Aorta (tissue), 5 donors: ENCODE results near the gene NDOR1. TPM values are rescaled to one million over a fixed set of nuclear protein-coding genes. Genes with fewer than 3 reads are reported as not detected.
A peak's percentile ranks its signal among the peaks of the same experiment; 100 is the strongest.
"Not testable (repeated sequence)": the region's sequence is repeated elsewhere in the genome, so short reads cannot be mapped to it uniquely, and the experiment has no call there.

Experiments
- ATAC-seq: fragments of 200-7000 bp; cut with Tn5 transposase; one replicate; pipeline ENCODE4 v1.9.1; 2022; ENCODE audit warnings: moderate library complexity; ENCODE audit not compliant: low FRiP score
- DNase-seq, 2 donors: peaks; one replicate each; pipeline ENCODE4 v3.0.0-alpha.2; 2020
- H3K27ac ChIP-seq, 2 donors: one replicate each; pipeline ENCODE4 v1.5.1; 2013; ENCODE audit warnings: low read length in 2 of 2, mild to moderate bottlenecking in 2 of 2, moderate library complexity in 2 of 2, control low read depth in 1 of 2, inconsistent platforms in 1 of 2, low read depth in 1 of 2
- H3K27me3 ChIP-seq, 2 donors: one replicate each; pipeline ENCODE4 v1.6.1; 2013; ENCODE audit warnings: control low read depth in 1 of 2, low read length in 1 of 2, mild to moderate bottlenecking in 1 of 2, moderate library complexity in 1 of 2; ENCODE audit not compliant: insufficient read depth in 2 of 2, control insufficient read depth in 1 of 2
- H3K36me3 ChIP-seq, 2 donors: one replicate each; pipeline ENCODE4 v1.6.1; 2013; ENCODE audit warnings: control low read depth in 1 of 2, low read length in 1 of 2, mild to moderate bottlenecking in 1 of 2; ENCODE audit not compliant: insufficient read depth in 2 of 2, control insufficient read depth in 1 of 2
- H3K4me1 ChIP-seq, 2 donors: one replicate each; pipeline ENCODE4 v1.6.1; 2013; ENCODE audit warnings: low read length in 2 of 2, control low read depth in 1 of 2, mild to moderate bottlenecking in 1 of 2, moderate library complexity in 1 of 2; ENCODE audit not compliant: insufficient read depth in 2 of 2, control insufficient read depth in 1 of 2
- H3K4me3 ChIP-seq, 2 donors: one replicate each; pipeline ENCODE4 v1.5.1; 2013; ENCODE audit warnings: low read length in 2 of 2, control low read depth in 1 of 2, mild to moderate bottlenecking in 1 of 2
- H3K9me3 ChIP-seq: one replicate; pipeline ENCODE4 v1.6.1; 2013; ENCODE audit warnings: mild to moderate bottlenecking, low read length; ENCODE audit not compliant: control insufficient read depth
- WGBS, 2 donors: extraction: QIAGEN DNeasy Blood & Tissue Kit; methylation state at CpG; one replicate each; pipeline ENCODE4 v1.1.7; 2013; 5-methylcytosine and 5-hydroxymethylcytosine counted together
- intact Hi-C, 2 donors: fragments of 100-400 bp; cut with DNase I; formaldehyde crosslinking; loops; one replicate each; pipeline versions ENCODE4 v1.14.2 to v1.15.0; 2022
- microRNA-seq, 2 donors: library from miRNA; unstranded; fragments of <30 nt; microRNA quantifications; one replicate each; pipeline ENCODE4 v1.2.0, GENCODE V29; 2020
- polyA plus RNA-seq, 2 donors: library from polyadenylated mRNA; stranded (reverse); fragments of 200-250 nt; gene quantifications; one replicate each; pipeline ENCODE4 v1.2.3, GENCODE V29; 2013
- total RNA-seq, 2 donors: library from RNA; stranded (reverse); fragmentation: NEBNext Ultra II Directional; extraction: Animal tissue kit (Norgen Biotek cat#: 25700); gene quantifications; one replicate each; pipeline ENCODE4 v1.2.1, GENCODE V29; 2021
- donor health status: healthy with polysubstance abuse.
- donor health status: Bipolar disorder and iron deficiency.
- donor health status: DM: no; HTN: no; CAD: no.
- donor health status: DM: no; HTN: no; CAD: no.
- donor health status: DM: yes; HTN: yes; CAD: no.

NDOR1 gene
- total and polyA plus RNA-seq, 4 donors, result 3.0 to 20.4 (median 12.1) TPM

DNA sequence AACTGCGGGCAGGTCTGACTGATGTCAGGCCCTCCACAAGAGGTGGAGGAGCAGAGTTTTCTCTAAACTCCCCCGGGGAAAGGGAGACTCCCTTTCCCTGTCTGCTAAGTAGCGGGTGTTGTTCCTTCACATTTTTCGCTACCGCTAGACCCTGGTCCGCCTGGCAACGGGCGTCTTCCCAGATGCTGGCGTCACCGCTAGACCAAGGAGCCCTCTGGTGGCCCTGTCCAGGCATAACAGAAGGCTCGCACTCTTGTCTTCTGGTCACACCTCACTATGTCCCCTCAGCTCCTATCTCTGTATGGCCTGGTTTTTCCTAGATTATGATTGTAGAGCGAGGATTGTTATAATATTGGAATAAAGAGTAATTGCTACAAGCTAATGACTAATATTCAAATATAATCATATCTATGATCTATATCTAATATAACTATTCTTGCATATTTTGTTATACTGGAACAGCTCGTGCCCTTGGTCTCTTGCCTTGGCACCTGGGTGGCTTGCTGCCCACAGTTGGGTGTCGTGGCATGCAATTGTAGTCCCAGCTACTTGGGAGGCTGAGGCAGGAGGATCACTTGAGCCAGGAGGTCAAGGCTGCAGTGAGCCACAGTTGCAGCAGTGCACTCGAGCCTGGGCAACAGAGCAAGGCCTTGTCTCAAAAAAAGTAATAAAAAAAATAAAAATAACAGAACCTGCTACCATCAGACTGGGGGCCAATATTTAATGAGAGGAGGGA, 56.8 kb downstream of the NDOR1 start:
- DNase-seq, intact Hi-C loops, H3K36me3 ChIP-seq: not testable (repeated sequence)

GRCh38 chr9:137262909-137263285, 57.4 kb downstream of the NDOR1 start:
- intact Hi-C loops, result no loop called here
- peak; percentile 51 for ATAC-seq
- no peaks in the 10 kb centered on the region for H3K4me1 ChIP-seq
- 90 to 93% methylated on average over 24 of the region's 24 CpGs for WGBS, 2 donors
- peaks cover 0 to 2% of the 10 kb centered on the region in 2 donors for H3K36me3 ChIP-seq
- no peaks in the 10 kb centered on the region for H3K27me3 ChIP-seq
- H3K4me3 ChIP-seq, result no peak overlapping the region
- DNase-seq, result no peak
- no peak overlapping the region for H3K27ac ChIP-seq
- no peaks in the 10 kb centered on the region for H3K9me3 ChIP-seq

More for the DNA sequence above, 56.8 kb downstream of the NDOR1 start:
- H3K4me1 ChIP-seq, H3K27me3 ChIP-seq, H3K4me3 ChIP-seq, H3K9me3 ChIP-seq, H3K27ac ChIP-seq, ATAC-seq: not testable (repeated sequence)
- 27 to 29% methylated on average over 14 to 15 of the region's 15 CpGs for WGBS, 2 donors

GRCh38 chr9:137263506-137263905, 58.0 kb downstream of the NDOR1 start:
- Histone ChIP-seq H3K27me3 (no peaks in the 10 kb centered on the region), H3K27ac (no peak overlapping the region), H3K36me3 (peaks cover 0 to 2% of the 10 kb centered on the region in 2 donors), H3K4me3 (no peak overlapping the region), H3K4me1 (no peaks in the 10 kb centered on the region), H3K9me3 (no peaks in the 10 kb centered on the region)
- intact Hi-C loops, result no loop called here
- DNase-seq (no peak), ATAC-seq (no peak)
- WGBS, 2 donors, result 78 to 82% methylated on average over 10 of the region's 10 CpGs

DNA sequence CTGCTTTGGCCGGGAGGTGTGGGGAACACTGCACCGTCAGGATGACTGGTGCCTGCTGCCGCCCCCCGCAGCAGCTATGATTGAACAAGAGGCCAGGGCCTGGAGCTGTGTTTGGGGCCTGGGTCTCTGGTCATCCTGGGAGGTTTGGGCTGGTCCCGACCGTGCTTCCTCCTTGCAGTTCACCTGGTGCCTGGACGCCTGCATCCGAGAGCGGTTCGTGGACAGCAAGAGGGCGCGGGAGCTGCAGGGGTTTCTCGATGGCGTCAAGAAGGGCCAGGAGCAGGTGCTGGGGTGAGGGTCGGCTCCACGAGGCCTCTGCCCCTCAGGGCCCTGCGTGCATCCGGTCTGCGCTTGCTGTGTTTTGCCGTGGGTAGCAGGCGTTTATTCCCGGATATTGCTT, 58.6 kb downstream of the NDOR1 start:
- no peaks in the 10 kb centered on the region for H3K9me3 ChIP-seq
- peaks cover 0 to 4% of the 10 kb centered on the region in 2 donors for H3K4me1 ChIP-seq
- DNase-seq (peak in 1 of 2 donors; percentile 73), ATAC-seq (no peak)
- peaks cover 0 to 2% of the 10 kb centered on the region in 2 donors for H3K36me3 ChIP-seq
- no peak overlapping the region for H3K27ac ChIP-seq
- intact Hi-C loops, result no loop called here
- 92 to 94% methylated on average over 22 of the region's 22 CpGs for WGBS, 2 donors
- H3K4me3 ChIP-seq, result no peak overlapping the region
- H3K27me3 ChIP-seq, result no peaks in the 10 kb centered on the region

DNA sequence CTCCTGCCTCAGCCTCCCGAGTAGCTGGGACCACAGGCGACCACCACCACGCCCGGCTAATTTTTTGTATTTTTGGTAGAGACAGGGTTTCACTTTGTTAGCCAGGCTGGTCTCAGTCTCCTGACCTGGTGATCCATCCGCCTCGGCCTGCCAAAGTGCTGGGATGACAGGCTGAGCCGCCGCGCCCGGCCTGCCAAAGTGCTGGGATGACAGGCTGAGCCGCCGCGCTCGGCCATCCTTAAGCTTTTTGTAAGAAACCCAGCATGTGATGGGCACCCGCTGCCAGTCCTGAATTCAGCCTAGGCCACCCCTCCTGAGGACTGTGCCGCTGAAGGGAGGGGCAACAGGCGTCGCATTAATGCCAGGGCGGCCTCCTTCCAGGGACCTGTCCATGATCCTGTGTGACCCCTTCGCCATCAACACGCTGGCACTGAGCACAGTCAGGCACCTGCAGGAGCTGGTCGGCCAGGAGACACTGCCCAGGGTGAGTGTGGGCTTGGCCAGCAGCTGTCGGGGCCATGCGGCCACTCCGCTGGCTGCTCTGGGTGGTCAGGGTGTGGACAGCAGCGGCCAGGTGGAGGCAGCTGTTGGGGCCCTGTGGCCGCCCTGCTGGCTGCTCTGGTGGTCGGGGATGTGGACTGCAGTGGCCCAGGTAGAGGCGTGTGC, 60.1 kb downstream of the NDOR1 start:
- no peak overlapping the region for H3K4me3 ChIP-seq
- intact Hi-C loops, result no loop called here
- H3K27ac ChIP-seq, result no peak overlapping the region
- ATAC-seq, result no peak
- peaks cover 0 to 2% of the 10 kb centered on the region in 2 donors for H3K36me3 ChIP-seq
- no peaks in the 10 kb centered on the region for H3K9me3 ChIP-seq
- 90 to 96% methylated on average over 29 of the region's 29 CpGs for WGBS, 2 donors
- DNase-seq, result peak in 1 of 2 donors; percentile 35
- H3K27me3 ChIP-seq, result no peaks in the 10 kb centered on the region
- H3K4me1 ChIP-seq, result peaks cover 2 to 4% of the 10 kb centered on the region in 2 donors

DNA sequence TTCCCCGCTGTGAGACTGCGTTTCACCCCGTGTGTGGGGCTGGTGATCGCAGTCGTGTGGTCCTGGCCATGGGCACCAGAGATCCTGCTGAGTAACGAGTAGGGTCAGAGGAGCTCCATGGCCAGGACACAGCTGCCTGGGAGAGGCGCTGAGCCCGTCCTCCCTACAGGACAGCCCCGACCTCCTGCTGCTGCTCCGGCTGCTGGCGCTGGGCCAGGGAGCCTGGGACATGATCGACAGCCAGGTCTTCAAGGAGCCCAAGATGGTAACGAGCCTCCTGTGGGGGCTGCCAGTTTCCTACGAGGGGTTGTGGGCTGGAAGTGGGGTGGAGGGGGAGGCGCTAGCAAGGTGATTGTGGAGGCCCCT, 60.6 kb downstream of the NDOR1 start:
- ATAC-seq, result no peak
- Histone ChIP-seq H3K4me3 (no peak overlapping the region), H3K36me3 (peaks cover 0 to 2% of the 10 kb centered on the region in 2 donors), H3K27me3 (no peaks in the 10 kb centered on the region), H3K4me1 (peaks cover 2 to 4% of the 10 kb centered on the region in 2 donors), H3K27ac (no peak overlapping the region), H3K9me3 (no peaks in the 10 kb centered on the region)
- intact Hi-C loops, result no loop called here
- DNase-seq, result peak in 1 of 2 donors; percentile 76
- WGBS, 2 donors, result 85 to 89% methylated on average over 15 of the region's 15 CpGs

Small RNA genes lying within 50 kb of the gene (microRNA-seq; reads per million reads assigned to microRNA genes)
- gene MIR3621, result 0 reads per million in 2 donors

Other genes starting within 250 kb of the NDOR1 start
Only the 30 nearest of the 31 such genes appear.
- gene PTGDS, start 228.2 kb upstream of the NDOR1 start, total RNA-seq, result 100 to 1,000 TPM; 128 to 145 TPM
- 10 to 100 TPM; 12.2 to 13.9 TPM for gene PTGDS, start 228.2 kb upstream of the NDOR1 start, polyA plus RNA-seq
- 1 to 10 TPM in 1 of 2 donors, under 1 TPM in 1; 0.36 to 1.1 TPM for gene LCNL1, start 222.7 kb upstream of the NDOR1 start, total RNA-seq
- gene LCNL1, start 222.7 kb upstream of the NDOR1 start, polyA plus RNA-seq, result under 1 TPM in 1 of 2 donors, not detected in 1; 0.15 TPM
- gene PAXX, start 213.3 kb upstream of the NDOR1 start, total RNA-seq, result 10 to 100 TPM; 27.8 to 42.0 TPM
- gene PAXX, start 213.3 kb upstream of the NDOR1 start, polyA plus RNA-seq, result 100 to 1,000 TPM in 1 of 2 donors, 10 to 100 TPM in 1; 39.9 to 192 TPM
- gene CLIC3, start 209.1 kb upstream of the NDOR1 start, total RNA-seq, result 1 to 10 TPM; 3.8 to 7.0 TPM
- gene CLIC3, start 209.1 kb upstream of the NDOR1 start, polyA plus RNA-seq, result 1 to 10 TPM; 1.6 to 6.7 TPM
- gene ABCA2, start 177.5 kb upstream of the NDOR1 start, total RNA-seq, result 10 to 100 TPM; 27.3 to 60.0 TPM
- 10 to 100 TPM in 1 of 2 donors, 1 to 10 TPM in 1; 9.0 to 48.1 TPM for gene ABCA2, start 177.5 kb upstream of the NDOR1 start, polyA plus RNA-seq
- gene FUT7, start 173.6 kb upstream of the NDOR1 start, total RNA-seq, result under 1 TPM; 0.27 to 0.68 TPM
- gene FUT7, start 173.6 kb upstream of the NDOR1 start, polyA plus RNA-seq, result not detected
- 100 to 1,000 TPM in 1 of 2 donors, 10 to 100 TPM in 1; 99.3 to 217 TPM for gene NPDC1, start 159.5 kb upstream of the NDOR1 start, total RNA-seq
- 100 to 1,000 TPM in 1 of 2 donors, 10 to 100 TPM in 1; 26.5 to 190 TPM for gene NPDC1, start 159.5 kb upstream of the NDOR1 start, polyA plus RNA-seq
- 1 to 10 TPM in 1 of 2 donors, under 1 TPM in 1; 0.16 to 1.7 TPM for gene ENTPD2, start 151.6 kb upstream of the NDOR1 start, total RNA-seq
- not detected for gene ENTPD2, start 151.6 kb upstream of the NDOR1 start, polyA plus RNA-seq
- gene SAPCD2, start 135.1 kb upstream of the NDOR1 start, total RNA-seq, result under 1 TPM; 0.26 to 0.60 TPM
- under 1 TPM in 1 of 2 donors, not detected in 1; 0.50 TPM for gene SAPCD2, start 135.1 kb upstream of the NDOR1 start, polyA plus RNA-seq
- gene UAP1L1, start 128.2 kb upstream of the NDOR1 start, total RNA-seq, result 10 to 100 TPM in 1 of 2 donors, 1 to 10 TPM in 1; 7.9 to 20.6 TPM
- gene UAP1L1, start 128.2 kb upstream of the NDOR1 start, polyA plus RNA-seq, result 10 to 100 TPM in 1 of 2 donors, 1 to 10 TPM in 1; 4.1 to 13.2 TPM
- 10 to 100 TPM; 28.4 to 52.2 TPM for gene MAN1B1, start 118.7 kb upstream of the NDOR1 start, total RNA-seq
- 100 to 1,000 TPM in 1 of 2 donors, 10 to 100 TPM in 1; 21.2 to 104 TPM for gene MAN1B1, start 118.7 kb upstream of the NDOR1 start, polyA plus RNA-seq
- 100 to 1,000 TPM in 1 of 2 donors, 10 to 100 TPM in 1; 97.4 to 153 TPM for gene DPP7, start 91.0 kb upstream of the NDOR1 start, total RNA-seq
- gene DPP7, start 91.0 kb upstream of the NDOR1 start, polyA plus RNA-seq, result 100 to 1,000 TPM in 1 of 2 donors, 10 to 100 TPM in 1; 98.8 to 598 TPM
- not detected for gene GRIN1, start 66.5 kb upstream of the NDOR1 start, total RNA-seq
- gene GRIN1, start 66.5 kb upstream of the NDOR1 start, polyA plus RNA-seq, result not detected
- gene LRRC26, start 35.6 kb upstream of the NDOR1 start, total RNA-seq, result not detected
- not detected for gene LRRC26, start 35.6 kb upstream of the NDOR1 start, polyA plus RNA-seq
- gene TMEM210, start 33.6 kb upstream of the NDOR1 start, total RNA-seq, result not detected
- not detected for gene TMEM210, start 33.6 kb upstream of the NDOR1 start, polyA plus RNA-seq
- gene ANAPC2, start 17.1 kb upstream of the NDOR1 start, total RNA-seq, result 10 to 100 TPM; 38.7 to 54.0 TPM
- gene ANAPC2, start 17.1 kb upstream of the NDOR1 start, polyA plus RNA-seq, result 10 to 100 TPM; 13.3 to 84.5 TPM
- gene SSNA1, start 17.0 kb upstream of the NDOR1 start, total RNA-seq, result 10 to 100 TPM; 30.5 to 37.4 TPM
- gene SSNA1, start 17.0 kb upstream of the NDOR1 start, polyA plus RNA-seq, result 10 to 100 TPM; 77.0 to 87.1 TPM
- 1 to 10 TPM; 4.3 to 5.9 TPM for gene TPRN, start 5.0 kb upstream of the NDOR1 start, total RNA-seq
- 10 to 100 TPM in 1 of 2 donors, 1 to 10 TPM in 1; 5.5 to 10.8 TPM for gene TPRN, start 5.0 kb upstream of the NDOR1 start, polyA plus RNA-seq
- gene TMEM203, start 52 bp upstream of the NDOR1 start, total RNA-seq, result 10 to 100 TPM; 21.5 to 25.7 TPM
- gene TMEM203, start 52 bp upstream of the NDOR1 start, polyA plus RNA-seq, result 10 to 100 TPM; 25.9 to 27.5 TPM
- 1 to 10 TPM; 2.2 to 3.4 TPM for gene RNF208, start 16.5 kb downstream of the NDOR1 start, total RNA-seq
- 10 to 100 TPM in 1 of 2 donors, 1 to 10 TPM in 1; 2.9 to 11.8 TPM for gene RNF208, start 16.5 kb downstream of the NDOR1 start, polyA plus RNA-seq
- not detected for gene CYSRT1, start 19.5 kb downstream of the NDOR1 start, total RNA-seq
- gene CYSRT1, start 19.5 kb downstream of the NDOR1 start, polyA plus RNA-seq, result 1 to 10 TPM in 1 of 2 donors, not detected in 1; 1.1 TPM
- not detected for gene RNF224, start 21.8 kb downstream of the NDOR1 start, total RNA-seq
- gene RNF224, start 21.8 kb downstream of the NDOR1 start, polyA plus RNA-seq, result under 1 TPM; 0.08 to 0.25 TPM
- gene SLC34A3, start 25.2 kb downstream of the NDOR1 start, total RNA-seq, result not detected
- gene SLC34A3, start 25.2 kb downstream of the NDOR1 start, polyA plus RNA-seq, result not detected
- gene TUBB4B, start 35.6 kb downstream of the NDOR1 start, total RNA-seq, result 100 to 1,000 TPM in 1 of 2 donors, 10 to 100 TPM in 1; 86.9 to 152 TPM
- gene TUBB4B, start 35.6 kb downstream of the NDOR1 start, polyA plus RNA-seq, result 100 to 1,000 TPM in 1 of 2 donors, 10 to 100 TPM in 1; 94.2 to 128 TPM
- not detected for gene STPG3, start 45.6 kb downstream of the NDOR1 start, total RNA-seq
- not detected for gene STPG3, start 45.6 kb downstream of the NDOR1 start, polyA plus RNA-seq
- 10 to 100 TPM; 35.5 to 40.9 TPM for gene NELFB, start 49.6 kb downstream of the NDOR1 start, total RNA-seq
- gene NELFB, start 49.6 kb downstream of the NDOR1 start, polyA plus RNA-seq, result 10 to 100 TPM; 21.7 to 47.9 TPM
- 10 to 100 TPM; 10.4 to 14.0 TPM for gene TOR4A, start 72.0 kb downstream of the NDOR1 start, total RNA-seq
- gene TOR4A, start 72.0 kb downstream of the NDOR1 start, polyA plus RNA-seq, result 1 to 10 TPM; 2.6 to 6.0 TPM
- gene NRARP, start 96.6 kb downstream of the NDOR1 start, total RNA-seq, result 10 to 100 TPM; 13.3 to 26.6 TPM
- under 1 TPM; 0.50 to 0.97 TPM for gene NRARP, start 96.6 kb downstream of the NDOR1 start, polyA plus RNA-seq
- gene EXD3, start 217.5 kb downstream of the NDOR1 start, total RNA-seq, result 10 to 100 TPM; 21.9 to 38.2 TPM
- gene EXD3, start 217.5 kb downstream of the NDOR1 start, polyA plus RNA-seq, result 10 to 100 TPM; 15.9 to 96.8 TPM
- gene NOXA1, start 217.7 kb downstream of the NDOR1 start, total RNA-seq, result 1 to 10 TPM; 4.1 to 8.5 TPM
- gene NOXA1, start 217.7 kb downstream of the NDOR1 start, polyA plus RNA-seq, result 10 to 100 TPM in 1 of 2 donors, 1 to 10 TPM in 1; 2.9 to 12.6 TPM